ENCODE measurements around the gene CCDC33.

The CCDC33 gene

DNA sequence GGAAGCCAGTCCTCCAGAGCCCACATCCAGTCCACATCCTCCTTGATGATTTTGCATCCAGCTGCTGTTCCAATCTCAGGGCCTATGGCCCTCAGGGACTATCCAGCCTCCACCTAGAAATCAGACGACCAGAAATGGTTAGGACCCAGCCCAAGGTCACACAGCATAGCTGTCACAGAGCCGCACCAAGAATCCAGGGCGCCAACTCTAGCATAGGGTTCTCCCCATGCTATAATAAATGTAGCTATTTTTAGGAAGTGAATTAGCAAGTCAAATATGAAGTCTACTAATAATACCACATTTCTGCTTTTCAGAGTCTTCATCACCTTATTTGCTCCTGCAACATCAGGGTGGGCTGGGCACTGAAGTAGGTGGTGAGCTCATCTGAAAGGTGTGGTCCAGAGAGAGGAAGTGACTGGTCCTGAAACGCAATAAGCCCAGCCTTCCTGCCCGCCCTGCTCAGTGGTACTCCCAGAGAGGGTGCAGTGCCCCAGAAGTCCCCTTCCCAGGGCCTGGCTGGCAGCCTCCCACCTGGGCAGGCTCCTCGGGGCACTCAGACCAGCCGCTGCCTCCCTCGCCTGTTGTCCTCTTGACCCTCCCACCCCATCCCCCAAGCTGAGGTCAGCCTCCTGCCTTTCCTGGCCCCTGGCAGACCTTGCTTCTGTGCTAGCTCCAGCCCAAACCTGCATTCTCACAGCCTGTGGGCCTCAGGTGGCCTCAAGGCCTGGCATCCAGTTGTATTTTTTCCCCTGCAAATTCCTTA, 148.9 kb downstream of the CCDC33 start:
- DNase-seq: no peak

DNA sequence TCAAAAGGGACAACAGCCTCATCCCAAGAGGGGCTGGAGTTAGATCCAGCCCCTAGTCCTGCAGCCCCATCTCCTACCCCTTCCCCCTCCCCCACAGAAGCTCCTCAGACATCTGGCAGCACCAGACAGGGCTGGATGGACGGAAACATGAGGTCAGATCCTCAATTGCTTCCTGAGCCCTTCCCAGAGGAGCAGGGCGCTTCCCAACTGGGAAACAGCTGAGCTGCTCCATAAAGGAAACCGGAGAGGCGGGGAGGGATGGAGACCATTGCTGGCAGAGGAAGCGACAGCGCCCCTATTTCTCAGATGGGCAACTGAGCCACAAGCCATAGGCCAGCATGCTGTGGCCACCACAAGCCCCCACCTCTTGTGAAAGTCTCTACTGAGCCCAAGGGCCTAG, 149.6 kb downstream of the CCDC33 start:
- no peak for DNase-seq
